ENCODE results near the gene PTX3.

Gene PTX3

GRCh38 chr3:157423337-157423736 is 13.3 kb upstream of the PTX3 start:
- TF ChIP-seq, protein P1, sequence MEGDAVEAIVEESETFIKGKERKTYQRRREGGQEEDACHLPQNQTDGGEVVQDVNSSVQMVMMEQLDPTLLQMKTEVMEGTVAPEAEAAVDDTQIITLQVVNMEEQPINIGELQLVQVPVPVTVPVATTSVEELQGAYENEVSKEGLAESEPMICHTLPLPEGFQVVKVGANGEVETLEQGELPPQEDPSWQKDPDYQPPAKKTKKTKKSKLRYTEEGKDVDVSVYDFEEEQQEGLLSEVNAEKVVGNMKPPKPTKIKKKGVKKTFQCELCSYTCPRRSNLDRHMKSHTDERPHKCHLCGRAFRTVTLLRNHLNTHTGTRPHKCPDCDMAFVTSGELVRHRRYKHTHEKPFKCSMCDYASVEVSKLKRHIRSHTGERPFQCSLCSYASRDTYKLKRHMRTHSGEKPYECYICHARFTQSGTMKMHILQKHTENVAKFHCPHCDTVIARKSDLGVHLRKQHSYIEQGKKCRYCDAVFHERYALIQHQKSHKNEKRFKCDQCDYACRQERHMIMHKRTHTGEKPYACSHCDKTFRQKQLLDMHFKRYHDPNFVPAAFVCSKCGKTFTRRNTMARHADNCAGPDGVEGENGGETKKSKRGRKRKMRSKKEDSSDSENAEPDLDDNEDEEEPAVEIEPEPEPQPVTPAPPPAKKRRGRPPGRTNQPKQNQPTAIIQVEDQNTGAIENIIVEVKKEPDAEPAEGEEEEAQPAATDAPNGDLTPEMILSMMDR (conservative IDR thresholded peaks at IDR 0.05): no peak
- H3K27ac ChIP-seq: no peak overlapping the region

- no peak overlapping the region for H3K27ac ChIP-seq
- TF ChIP-seq, protein P1 (conservative IDR thresholded peaks at IDR 0.05): no peak
Measured at GRCh38 chr3:157427901-157428300, 8.7 kb upstream of the PTX3 start.

DNA sequence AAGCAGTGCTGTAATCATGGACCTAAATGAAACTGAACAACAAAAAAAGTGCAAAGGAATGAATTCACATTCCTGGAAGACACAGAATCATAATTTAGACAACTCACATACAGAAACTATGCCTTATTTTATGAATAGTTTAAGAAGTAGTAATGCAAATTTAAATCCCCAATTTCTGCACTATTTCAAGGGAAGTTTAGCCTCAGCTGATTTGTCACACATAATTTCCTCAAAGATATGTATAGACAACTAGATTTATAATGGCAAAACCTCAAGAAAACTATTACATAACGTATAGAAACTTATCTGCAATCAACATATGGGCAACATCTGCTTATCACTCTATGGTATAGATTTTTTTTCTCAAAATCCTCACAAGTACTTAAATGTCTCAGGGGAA is 7.8 kb upstream of the PTX3 start:
- H3K27ac ChIP-seq: no peak overlapping the region
- TF ChIP-seq, protein P1 (conservative IDR thresholded peaks at IDR 0.05): no peak

- TF ChIP-seq, protein P1 (conservative IDR thresholded peaks at IDR 0.05): no peak
- H3K27ac ChIP-seq: no peak overlapping the region
Measured at GRCh38 chr3:157429708-157430107, 6.9 kb upstream of the PTX3 start.

DNA sequence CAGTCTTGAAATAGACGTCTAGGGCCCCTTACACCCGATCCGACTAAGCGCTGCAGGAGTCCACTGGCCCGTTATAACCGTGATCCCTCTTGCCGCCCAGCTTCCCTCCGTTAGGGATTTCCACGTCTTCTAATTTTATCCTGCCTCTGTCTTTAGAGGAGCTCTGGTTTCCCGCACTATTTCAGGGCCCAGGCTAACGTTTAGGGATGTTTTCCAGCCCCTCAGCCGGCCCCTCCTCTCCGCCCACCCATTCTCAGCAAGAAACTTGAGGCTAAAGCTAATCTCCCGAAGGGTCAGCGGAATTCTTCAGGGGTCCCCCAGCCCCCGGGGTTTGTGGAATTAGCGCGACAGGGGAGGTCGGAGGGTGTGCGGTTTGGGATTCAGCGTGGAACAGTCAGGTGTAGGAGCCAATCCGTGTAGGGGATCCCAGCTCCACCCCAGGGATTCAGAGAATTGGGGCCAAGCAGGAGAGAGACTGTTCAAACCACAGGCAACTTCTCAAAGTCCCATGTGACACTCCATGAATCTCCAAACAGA is 1.6 kb downstream of the PTX3 start:
- H3K27ac ChIP-seq: peak overlapping the region; percentile 77
- TF ChIP-seq, protein P1 (conservative IDR thresholded peaks at IDR 0.05): no peak

GRCh38 chr3:157441102-157441624 is 4.5 kb downstream of the PTX3 start:
- no peak overlapping the region for H3K27ac ChIP-seq
- TF ChIP-seq, protein P1 (conservative IDR thresholded peaks at IDR 0.05): no peak

- TF ChIP-seq, protein P1 (conservative IDR thresholded peaks at IDR 0.05): no peak
- no peak overlapping the region for H3K27ac ChIP-seq
Measured at GRCh38 chr3:157442729-157443128, 6.1 kb downstream of the PTX3 start.

Data from VCaP (cell line).